ENCODE results near the gene INMT.

DNA sequence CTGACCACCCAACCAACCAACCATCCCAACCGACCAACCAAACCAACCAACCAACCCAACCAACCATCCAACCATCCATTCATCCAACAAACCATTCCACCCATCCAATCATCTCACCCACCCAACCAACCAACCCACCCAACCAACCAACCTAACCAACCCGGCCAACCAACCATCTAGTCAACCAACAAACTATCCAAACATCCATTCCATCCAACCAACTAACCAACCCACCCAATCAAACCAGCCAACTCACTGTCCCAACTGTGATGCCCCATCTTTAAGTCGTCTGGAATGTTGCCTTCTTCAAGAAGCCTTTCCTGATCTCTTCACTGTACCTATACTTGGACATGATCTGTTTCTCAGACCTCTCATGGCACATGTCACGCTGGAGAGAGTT lies 50.9 kb downstream of the INMT start:
- TF ChIP-seq, protein P1, sequence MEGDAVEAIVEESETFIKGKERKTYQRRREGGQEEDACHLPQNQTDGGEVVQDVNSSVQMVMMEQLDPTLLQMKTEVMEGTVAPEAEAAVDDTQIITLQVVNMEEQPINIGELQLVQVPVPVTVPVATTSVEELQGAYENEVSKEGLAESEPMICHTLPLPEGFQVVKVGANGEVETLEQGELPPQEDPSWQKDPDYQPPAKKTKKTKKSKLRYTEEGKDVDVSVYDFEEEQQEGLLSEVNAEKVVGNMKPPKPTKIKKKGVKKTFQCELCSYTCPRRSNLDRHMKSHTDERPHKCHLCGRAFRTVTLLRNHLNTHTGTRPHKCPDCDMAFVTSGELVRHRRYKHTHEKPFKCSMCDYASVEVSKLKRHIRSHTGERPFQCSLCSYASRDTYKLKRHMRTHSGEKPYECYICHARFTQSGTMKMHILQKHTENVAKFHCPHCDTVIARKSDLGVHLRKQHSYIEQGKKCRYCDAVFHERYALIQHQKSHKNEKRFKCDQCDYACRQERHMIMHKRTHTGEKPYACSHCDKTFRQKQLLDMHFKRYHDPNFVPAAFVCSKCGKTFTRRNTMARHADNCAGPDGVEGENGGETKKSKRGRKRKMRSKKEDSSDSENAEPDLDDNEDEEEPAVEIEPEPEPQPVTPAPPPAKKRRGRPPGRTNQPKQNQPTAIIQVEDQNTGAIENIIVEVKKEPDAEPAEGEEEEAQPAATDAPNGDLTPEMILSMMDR (IDR thresholded peaks at IDR 0.05; ENCODE audit: control extremely low read depth in 1 of 3, insufficient read depth in 1 of 3, low read depth in 1 of 3, low read length in 3 of 3): no peak
- TF ChIP-seq JUN (IDR thresholded peaks at IDR 0.05; ENCODE audit: low read depth, low read length) (no peak), POLR2AphosphoS5 (IDR thresholded peaks at IDR 0.05; ENCODE audit: low read depth, low read length) (no peak), TAF1 (IDR thresholded peaks at IDR 0.05; ENCODE audit: low read depth, low read length) (no peak), JUND (IDR thresholded peaks at IDR 0.05; ENCODE audit: low read length) (no peak), KDM1A (IDR thresholded peaks at IDR 0.05; ENCODE audit: borderline replicate concordance, low read length) (no peak), SUZ12 (IDR thresholded peaks at IDR 0.05; ENCODE audit: low read length) (no peak), CHD1 (IDR thresholded peaks at IDR 0.05; ENCODE audit: low read depth, low read length) (no peak)
- TF ChIP-seq, protein P2, sequence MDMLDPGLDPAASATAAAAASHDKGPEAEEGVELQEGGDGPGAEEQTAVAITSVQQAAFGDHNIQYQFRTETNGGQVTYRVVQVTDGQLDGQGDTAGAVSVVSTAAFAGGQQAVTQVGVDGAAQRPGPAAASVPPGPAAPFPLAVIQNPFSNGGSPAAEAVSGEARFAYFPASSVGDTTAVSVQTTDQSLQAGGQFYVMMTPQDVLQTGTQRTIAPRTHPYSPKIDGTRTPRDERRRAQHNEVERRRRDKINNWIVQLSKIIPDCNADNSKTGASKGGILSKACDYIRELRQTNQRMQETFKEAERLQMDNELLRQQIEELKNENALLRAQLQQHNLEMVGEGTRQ (IDR thresholded peaks at IDR 0.05; ENCODE audit: low read length): no peak
- TF ChIP-seq, protein P3, sequence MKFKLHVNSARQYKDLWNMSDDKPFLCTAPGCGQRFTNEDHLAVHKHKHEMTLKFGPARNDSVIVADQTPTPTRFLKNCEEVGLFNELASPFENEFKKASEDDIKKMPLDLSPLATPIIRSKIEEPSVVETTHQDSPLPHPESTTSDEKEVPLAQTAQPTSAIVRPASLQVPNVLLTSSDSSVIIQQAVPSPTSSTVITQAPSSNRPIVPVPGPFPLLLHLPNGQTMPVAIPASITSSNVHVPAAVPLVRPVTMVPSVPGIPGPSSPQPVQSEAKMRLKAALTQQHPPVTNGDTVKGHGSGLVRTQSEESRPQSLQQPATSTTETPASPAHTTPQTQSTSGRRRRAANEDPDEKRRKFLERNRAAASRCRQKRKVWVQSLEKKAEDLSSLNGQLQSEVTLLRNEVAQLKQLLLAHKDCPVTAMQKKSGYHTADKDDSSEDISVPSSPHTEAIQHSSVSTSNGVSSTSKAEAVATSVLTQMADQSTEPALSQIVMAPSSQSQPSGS (IDR thresholded peaks at IDR 0.05; ENCODE audit: low read length): no peak
